ENCODE data around the gene SURF1. TPM values are rescaled to one million over a fixed set of nuclear protein-coding genes. Genes with fewer than 3 reads are reported as not detected.

SURF1 gene
- total RNA-seq, 1 donor from 2014 or later = 40.8 TPM

DNA sequence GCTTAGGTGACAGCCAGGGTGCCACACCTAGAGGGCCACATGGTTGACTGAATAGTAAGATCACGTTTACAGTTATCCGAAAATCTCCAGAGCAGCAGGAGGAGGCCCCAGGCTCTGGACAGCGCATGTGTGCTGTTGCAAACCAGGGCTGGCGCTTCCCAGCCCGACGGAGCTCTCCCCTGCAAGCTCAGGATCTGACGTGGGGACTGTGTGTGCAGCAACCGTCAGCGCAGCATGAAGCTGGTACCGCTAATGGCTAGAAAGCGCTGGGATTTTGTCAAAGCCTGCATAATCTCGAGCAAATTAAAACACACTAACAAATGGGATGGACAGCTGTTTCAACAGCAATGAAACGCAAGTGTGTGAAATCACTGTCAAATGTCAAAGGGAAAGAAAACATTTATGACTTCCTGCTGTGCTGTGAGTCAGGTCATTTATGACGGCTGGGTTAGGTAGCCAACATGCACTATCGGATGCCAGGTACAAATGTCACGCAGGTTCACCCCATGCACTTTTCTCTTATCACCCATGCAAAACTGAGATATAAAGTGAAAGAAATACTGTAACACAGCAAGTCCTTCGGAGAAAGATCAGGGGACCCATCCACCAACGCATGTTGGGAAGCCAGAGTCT, 12.1 kb upstream of the SURF1 start:
- Mint-ChIP-seq H3K4me3 (peak overlapping the region; percentile 51), H3K9me3 (no peaks in the 10 kb centered on the region), H3K27ac (peak overlapping the region; percentile 84), H3K36me3 (peaks cover 15% of the 10 kb centered on the region), H3K27me3 (no peaks in the 10 kb centered on the region), H3K4me1 (ENCODE audit: unreplicated experiment) (peaks cover 50% of the 10 kb centered on the region)
- TF ChIP-seq, protein P1, sequence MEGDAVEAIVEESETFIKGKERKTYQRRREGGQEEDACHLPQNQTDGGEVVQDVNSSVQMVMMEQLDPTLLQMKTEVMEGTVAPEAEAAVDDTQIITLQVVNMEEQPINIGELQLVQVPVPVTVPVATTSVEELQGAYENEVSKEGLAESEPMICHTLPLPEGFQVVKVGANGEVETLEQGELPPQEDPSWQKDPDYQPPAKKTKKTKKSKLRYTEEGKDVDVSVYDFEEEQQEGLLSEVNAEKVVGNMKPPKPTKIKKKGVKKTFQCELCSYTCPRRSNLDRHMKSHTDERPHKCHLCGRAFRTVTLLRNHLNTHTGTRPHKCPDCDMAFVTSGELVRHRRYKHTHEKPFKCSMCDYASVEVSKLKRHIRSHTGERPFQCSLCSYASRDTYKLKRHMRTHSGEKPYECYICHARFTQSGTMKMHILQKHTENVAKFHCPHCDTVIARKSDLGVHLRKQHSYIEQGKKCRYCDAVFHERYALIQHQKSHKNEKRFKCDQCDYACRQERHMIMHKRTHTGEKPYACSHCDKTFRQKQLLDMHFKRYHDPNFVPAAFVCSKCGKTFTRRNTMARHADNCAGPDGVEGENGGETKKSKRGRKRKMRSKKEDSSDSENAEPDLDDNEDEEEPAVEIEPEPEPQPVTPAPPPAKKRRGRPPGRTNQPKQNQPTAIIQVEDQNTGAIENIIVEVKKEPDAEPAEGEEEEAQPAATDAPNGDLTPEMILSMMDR (conservative IDR thresholded peaks at IDR 0.05) = no peak
- no peak for DNase-seq (ENCODE audit: extremely low spot score, unreplicated experiment)

- DNase-seq (ENCODE audit: extremely low spot score, unreplicated experiment) = no peak
- Mint-ChIP-seq H3K4me3 (no peak overlapping the region), H3K27ac (no peak overlapping the region), H3K27me3 (no peaks in the 10 kb centered on the region), H3K9me3 (no peaks in the 10 kb centered on the region), H3K36me3 (peaks cover 15% of the 10 kb centered on the region), H3K4me1 (ENCODE audit: unreplicated experiment) (peaks cover 50% of the 10 kb centered on the region)
- TF ChIP-seq, protein P1 (conservative IDR thresholded peaks at IDR 0.05) = no peak
Measured at GRCh38 chr9:133367778-133368177, 11.5 kb upstream of the SURF1 start.

DNA sequence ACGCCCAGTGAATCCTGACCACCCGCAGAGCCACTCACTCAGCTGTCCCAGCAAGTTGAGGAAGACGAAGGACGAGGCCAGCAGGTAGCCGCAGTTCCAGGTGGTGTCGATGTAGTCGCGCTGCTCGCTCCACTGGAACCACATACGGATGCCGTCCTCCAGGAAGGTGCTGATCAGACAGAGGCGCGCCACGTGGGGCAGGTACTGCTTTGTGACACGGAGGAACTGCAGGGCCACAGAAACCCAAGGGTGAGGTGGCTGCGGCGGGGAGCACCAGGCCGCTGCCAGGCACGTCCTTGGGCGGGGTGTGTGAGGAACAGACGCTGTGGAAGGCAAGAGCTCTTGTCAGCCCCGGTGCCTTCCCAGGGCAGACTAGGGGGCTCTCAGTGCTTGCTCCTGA, 10.9 kb upstream of the SURF1 start:
- peaks cover 44% of the 10 kb centered on the region for H3K4me1 Mint-ChIP-seq (ENCODE audit: unreplicated experiment)
- peaks cover 15% of the 10 kb centered on the region for H3K36me3 Mint-ChIP-seq
- no peak for DNase-seq (ENCODE audit: extremely low spot score, unreplicated experiment)
- H3K9me3 Mint-ChIP-seq = no peaks in the 10 kb centered on the region
- H3K27ac Mint-ChIP-seq = no peak overlapping the region
- no peaks in the 10 kb centered on the region for H3K27me3 Mint-ChIP-seq
- no peak overlapping the region for H3K4me3 Mint-ChIP-seq
- TF ChIP-seq, protein P1 (conservative IDR thresholded peaks at IDR 0.05) = no peak

GRCh38 chr9:133366435-133366834, 10.1 kb upstream of the SURF1 start:
- TF ChIP-seq, protein P1 (conservative IDR thresholded peaks at IDR 0.05) = no peak
- no peaks in the 10 kb centered on the region for H3K27me3 Mint-ChIP-seq
- DNase-seq (ENCODE audit: extremely low spot score, unreplicated experiment) = no peak
- H3K27ac Mint-ChIP-seq = no peak overlapping the region
- peaks cover 38% of the 10 kb centered on the region for H3K4me1 Mint-ChIP-seq (ENCODE audit: unreplicated experiment)
- H3K4me3 Mint-ChIP-seq = no peak overlapping the region
- H3K36me3 Mint-ChIP-seq = peaks cover 12% of the 10 kb centered on the region
- H3K9me3 Mint-ChIP-seq = no peaks in the 10 kb centered on the region

GRCh38 chr9:133362359-133363044, 6.2 kb upstream of the SURF1 start:
- H3K27ac Mint-ChIP-seq = no peak overlapping the region
- H3K4me3 Mint-ChIP-seq = no peak overlapping the region

More at GRCh38 chr9:133362359-133363044, 6.2 kb upstream of the SURF1 start:
- DNase-seq (ENCODE audit: extremely low spot score, unreplicated experiment) = no peak
- Mint-ChIP-seq H3K36me3 (peaks cover 7% of the 10 kb centered on the region), H3K9me3 (no peaks in the 10 kb centered on the region), H3K4me1 (ENCODE audit: unreplicated experiment) (peaks cover 15% of the 10 kb centered on the region), H3K27me3 (no peaks in the 10 kb centered on the region)
- TF ChIP-seq, protein P1 (conservative IDR thresholded peaks at IDR 0.05) = no peak
